ENCODE results near the gene KIRREL2.
"Not testable (repeated sequence)": the region's sequence is repeated elsewhere in the genome, so short reads cannot be mapped to it uniquely, and the experiment has no call there.

Gene KIRREL2

DNA sequence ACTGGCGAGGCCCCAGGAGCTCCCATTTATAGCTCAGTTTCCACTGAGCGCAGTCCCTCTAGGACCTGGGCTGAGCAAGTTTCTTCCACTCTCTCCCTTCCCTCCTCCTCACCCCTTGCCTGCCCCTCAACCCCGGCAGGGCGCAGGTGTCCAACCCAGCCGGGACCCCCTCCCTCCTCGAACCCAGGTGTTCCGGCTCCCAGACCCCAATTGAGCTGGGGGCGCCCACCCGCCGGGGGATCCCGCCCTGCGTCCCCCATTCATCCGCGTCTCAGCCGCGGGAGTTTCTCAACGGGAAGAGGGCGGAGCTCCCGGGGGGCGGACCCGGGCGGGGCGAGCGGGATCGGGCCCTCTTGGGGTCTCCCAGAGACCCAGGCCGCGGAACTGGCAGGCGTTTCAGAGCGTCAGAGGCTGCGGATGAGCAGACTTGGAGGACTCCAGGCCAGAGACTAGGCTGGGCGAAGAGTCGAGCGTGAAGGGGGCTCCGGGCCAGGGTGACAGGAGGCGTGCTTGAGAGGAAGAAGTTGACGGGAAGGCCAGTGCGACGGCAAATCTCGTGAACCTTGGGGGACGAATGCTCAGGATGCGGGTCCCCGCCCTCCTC lies at the start of gene KIRREL2:
KIRREL2 (plus strand) TSS at position 366 of the 604 bp plus-strand sequence; CDS start at position 575, 209 bp downstream.
- no peak for DNase-seq (ENCODE audit: low read depth)

GRCh38 chr19:35807633-35808032 lies 49.1 kb upstream of the KIRREL2 start:
- DNase-seq (ENCODE audit: low read depth) = no peak

DNA sequence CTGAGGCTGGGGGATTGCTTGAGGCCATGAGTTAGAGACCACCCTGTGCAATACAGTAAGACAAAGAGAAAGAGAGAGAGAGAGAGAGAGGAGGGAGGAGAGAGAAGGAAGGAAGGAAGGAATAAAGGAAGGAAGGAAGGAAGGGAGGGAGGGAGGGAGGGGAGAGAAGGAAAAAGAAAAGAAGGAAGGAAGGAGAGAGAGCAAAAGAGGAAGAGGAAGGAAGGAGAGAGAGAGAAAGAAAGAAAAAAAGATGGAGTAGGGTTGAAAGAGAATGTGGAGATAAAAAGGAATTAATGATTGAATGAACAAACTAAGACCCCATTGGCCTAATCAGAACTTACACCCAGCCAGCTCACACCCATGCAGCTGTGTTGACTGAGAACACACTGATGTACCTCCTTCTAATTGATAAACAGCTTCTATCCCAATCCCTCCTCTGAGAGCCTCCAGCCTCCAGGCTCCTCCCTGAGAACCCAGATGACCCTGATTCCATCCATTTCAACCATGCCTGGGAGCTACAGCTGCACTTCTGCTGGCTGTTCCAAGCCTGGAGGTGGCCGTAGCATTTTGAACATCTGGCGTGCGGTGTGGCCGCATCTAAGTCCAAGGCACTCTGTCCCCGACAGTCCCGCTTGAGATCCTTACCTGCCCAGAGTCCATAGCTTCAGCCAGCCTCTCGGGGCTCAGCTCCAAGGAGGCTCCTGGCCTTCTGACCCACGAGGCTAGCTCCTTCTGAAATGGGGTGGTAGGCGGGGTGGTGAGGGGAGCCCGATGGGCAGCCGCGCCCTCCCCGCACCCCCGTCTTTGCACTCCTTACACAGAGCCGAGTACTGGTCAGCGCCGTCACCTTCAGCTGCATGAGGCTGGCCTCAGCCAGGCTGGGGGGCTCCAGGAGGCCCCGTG lies 45.1 kb upstream of the KIRREL2 start:
- DNase-seq (ENCODE audit: low read depth) = no peak

GRCh38 chr19:35812220-35813042 lies 44.3 kb upstream of the KIRREL2 start, which contains the start of gene PRODH2:
TSS of gene PRODH2 (minus strand) at chr19:35812845. CDS start at chr19:35812805, 40 bp downstream.
- DNase-seq (ENCODE audit: low read depth) = no peak

- no peak for DNase-seq (ENCODE audit: low read depth)
Observed at GRCh38 chr19:35813043-35813890, 43.4 kb upstream of the KIRREL2 start.

DNA sequence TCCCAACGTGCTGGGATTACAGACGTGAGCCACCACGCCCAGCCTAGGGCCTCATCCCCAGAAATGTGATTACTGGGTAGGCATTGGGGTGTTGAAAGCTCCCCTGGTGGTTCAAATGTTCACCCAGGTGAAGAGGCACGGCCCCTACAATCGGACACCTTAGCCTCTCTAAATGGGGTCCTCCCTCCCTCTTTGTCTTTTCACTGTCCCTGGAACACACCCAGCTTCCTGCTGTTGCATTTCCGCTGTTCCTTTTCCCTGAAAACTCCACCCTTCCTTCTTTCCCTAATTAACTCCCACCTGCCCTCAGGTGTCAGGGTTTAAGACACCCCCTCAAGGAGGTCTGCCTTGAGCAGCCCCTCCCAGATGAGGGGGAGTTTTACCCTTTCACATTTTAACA lies 40.4 kb upstream of the KIRREL2 start:
- no peak for DNase-seq (ENCODE audit: low read depth)

DNA sequence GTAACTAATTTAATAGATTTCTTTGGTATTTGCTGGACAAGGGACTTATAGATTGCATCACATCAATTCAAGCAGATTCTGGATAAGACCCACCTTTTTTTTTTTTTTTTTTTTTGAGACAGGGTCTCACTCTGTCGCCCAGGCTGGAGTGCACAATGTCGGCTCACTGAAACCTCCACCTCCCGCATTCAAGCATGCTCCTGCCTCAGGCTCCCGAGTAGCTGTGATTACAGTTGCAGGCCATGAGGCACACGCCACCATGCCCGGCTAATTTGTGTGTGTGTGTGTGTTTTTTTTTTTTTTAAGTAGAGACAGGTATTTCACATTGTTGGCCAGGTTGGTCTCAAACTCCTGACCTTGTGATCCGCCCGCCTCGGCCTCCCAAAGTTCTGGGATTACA lies 39.9 kb upstream of the KIRREL2 start:
- no peak for DNase-seq (ENCODE audit: low read depth)

DNA sequence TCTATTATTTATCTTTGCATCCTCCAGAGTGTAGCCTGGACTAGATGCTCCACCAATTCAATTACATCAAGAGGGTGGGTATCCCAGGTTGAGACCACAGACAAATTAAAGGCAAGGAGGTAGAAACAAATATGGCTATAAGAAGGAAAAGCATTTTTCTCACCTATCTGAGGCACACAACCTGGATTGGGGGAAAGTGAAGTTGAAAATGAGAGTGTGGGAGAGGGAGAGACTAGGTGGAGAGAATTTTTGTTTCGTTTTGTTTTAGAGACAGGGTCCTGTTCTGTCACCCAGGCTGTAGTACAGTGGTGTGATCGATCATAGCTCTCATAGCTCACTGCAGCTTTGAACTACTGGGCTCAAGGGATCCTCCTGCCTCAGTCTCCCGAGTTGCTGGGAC lies 38.3 kb upstream of the KIRREL2 start:
- no peak for DNase-seq (ENCODE audit: low read depth)

- no peak for DNase-seq (ENCODE audit: low read depth)
Observed at GRCh38 chr19:35822579-35822978, 34.1 kb upstream of the KIRREL2 start.

GRCh38 chr19:35824150-35824549 lies 32.6 kb upstream of the KIRREL2 start:
- DNase-seq (ENCODE audit: low read depth) = no peak

DNA sequence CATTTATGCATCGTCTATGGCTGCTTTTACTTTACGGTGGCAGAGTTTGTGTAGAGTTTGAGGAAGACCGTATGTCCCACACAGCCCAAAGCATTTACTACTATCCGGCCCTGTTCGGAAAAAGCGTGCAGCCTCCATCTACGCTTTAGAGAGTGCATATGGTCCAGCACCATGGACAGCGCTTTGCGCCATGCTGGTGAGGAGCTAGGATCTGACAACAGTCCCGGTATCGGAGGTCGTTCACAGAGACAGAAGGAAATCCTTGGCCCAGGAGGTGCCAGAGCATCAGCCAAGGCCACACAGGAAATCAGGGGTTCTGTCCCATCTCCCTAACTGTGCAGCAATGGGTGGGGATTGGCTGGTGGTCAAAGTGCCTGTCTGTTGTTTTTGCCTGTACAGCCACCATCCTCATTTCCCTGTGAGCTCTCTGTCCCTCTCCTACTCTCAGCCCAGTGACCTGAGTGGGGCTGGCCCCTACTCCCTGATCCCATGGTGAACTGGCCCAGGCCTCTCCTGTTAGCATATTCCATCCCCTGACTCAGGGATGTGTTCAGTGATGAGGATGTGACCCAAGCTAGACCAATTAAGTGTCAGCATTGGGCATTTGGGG lies 27.9 kb upstream of the KIRREL2 start:
- no peak for DNase-seq (ENCODE audit: low read depth)

DNA sequence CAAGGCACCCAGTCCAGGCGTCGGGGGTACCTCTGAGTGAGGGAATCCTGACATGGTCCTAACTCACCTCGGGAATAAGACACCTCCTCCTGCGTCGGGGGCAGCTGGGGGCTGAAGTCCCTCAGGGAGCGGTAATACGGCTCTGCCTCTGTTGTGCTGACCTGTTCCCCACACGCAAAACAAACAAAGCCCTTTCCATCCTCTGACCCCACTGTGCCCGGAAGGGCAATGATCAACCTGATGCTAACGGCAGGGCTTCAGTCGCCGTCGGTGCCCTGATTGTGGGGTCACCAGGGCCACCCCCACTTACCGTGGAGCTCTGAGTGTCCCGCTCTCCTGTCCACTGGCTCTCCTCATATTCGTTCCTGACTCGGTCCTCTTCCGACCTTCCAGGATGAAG lies 25.7 kb upstream of the KIRREL2 start:
- no peak for DNase-seq (ENCODE audit: low read depth)

- DNase-seq (ENCODE audit: low read depth) = no peak
Observed at GRCh38 chr19:35832054-35832453, 24.7 kb upstream of the KIRREL2 start.

GRCh38 chr19:35833972-35834371 lies 22.7 kb upstream of the KIRREL2 start:
- DNase-seq (ENCODE audit: low read depth) = no peak

GRCh38 chr19:35836096-35836495 lies 20.6 kb upstream of the KIRREL2 start:
- not testable (repeated sequence) for DNase-seq (ENCODE audit: low read depth)

DNA sequence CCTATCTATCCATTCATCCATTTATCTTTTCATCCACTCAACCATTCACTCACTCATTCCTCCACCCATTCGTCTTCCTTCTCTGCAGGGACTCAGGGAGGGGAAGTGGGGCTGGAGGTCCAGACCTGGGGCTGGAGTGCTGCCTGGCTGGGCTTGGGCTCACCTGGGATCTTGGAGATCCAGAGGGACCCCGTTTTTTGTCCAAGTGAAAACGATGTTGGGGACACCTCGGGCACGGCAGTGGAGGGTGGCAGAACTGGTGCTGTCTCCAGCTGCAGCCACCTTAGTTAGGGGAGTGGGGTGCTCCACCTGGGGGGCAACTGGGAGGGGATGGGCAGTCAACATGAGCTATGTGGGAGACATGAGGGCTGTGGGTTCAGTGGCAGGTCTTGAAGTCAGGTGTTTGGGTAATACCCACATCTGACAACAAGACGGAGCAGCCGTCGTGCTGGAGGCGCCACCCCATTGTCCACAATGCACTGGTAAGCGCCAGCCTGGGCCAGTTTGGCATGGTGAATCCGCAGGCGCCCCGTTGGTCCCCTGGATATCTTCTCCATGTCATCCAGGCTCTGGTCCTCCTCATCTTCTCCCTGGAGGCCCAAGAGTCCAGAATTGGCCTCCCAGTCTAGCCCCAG lies 14.6 kb upstream of the KIRREL2 start:
- no peak for DNase-seq (ENCODE audit: low read depth)

GRCh38 chr19:35842666-35843272 lies 13.9 kb upstream of the KIRREL2 start:
- DNase-seq (ENCODE audit: low read depth) = no peak

DNA sequence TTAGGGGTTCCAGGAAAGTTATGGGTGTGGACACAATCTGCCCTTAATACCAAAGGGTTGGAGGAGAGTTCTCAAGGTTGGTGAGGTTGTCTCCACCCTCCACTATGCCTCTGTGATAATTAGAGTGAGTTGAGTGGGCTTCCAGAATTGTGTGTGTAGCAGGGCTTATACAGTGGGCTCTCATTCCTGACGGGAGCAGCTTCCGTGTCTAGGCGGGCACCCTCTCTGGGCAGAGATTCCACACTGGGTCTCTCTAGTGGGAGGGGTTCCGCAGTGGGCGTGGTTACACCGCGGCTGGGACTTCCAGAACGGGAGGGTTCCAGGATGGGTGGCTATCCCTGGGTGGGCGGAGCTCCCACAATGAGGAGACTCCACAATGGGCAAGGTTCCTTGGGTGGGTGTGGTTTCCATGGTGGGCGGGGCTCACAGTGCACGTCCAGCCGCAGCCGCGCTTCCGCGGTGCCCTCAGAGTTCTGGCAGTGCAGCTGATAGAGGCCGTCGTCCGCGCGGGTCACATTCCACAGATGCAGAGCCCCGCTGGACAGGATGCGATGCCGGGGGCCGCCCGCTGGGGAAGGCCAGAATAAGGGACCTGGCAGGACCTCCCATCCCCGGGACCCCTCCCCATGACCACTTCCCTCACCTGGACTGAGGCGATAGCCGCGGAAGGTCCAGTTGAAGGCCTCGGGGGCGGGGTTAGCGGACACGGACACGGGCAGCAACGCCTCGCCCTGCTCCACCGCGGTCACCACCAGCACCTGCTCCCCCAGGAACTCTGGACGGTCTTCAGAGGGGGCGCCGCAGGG lies 12.8 kb upstream of the KIRREL2 start:
- DNase-seq (ENCODE audit: low read depth) = no peak

DNA sequence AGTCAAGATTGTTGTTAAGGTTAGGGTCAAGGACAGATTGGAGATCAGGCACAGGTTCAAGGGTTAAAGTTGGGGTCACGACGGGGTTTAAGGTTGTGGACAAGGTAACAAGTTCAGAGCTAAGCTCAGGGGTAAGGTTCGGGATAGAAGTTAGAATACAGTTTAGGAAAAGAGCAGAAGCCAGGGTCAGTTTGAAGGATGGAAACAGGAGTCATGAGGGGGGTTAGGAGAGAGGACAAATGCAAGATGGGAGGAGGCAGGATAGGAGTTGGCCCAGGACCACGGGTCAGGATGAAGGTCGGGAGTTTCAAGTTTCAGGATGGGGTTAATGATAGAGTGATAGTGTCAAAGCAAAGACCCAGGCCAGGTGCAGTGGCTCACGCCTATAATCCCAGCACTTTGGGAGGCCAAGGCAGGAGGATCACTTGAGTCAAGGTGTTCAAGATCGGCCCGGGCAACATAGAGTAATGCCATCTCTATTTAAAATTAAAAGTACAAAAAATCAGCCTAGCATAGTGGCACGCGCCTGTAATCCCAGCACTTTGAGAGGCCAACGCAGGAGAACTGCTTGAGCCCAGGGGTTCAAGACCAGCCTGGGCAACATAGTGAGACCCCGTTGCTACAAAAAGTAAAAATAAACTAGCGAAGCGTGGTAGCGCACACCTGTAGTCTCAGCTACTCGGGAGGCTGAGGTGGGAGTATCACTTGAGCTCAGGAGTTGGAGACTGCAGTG lies 12.1 kb upstream of the KIRREL2 start:
- no peak for DNase-seq (ENCODE audit: low read depth)
